ENCODE results near the gene PARVA. TPM values are rescaled to one million over a fixed set of nuclear protein-coding genes. Genes with fewer than 3 reads are reported as not detected.

PARVA gene
- total RNA-seq, 1 donor from 2014 or later, result 170 TPM

DNA sequence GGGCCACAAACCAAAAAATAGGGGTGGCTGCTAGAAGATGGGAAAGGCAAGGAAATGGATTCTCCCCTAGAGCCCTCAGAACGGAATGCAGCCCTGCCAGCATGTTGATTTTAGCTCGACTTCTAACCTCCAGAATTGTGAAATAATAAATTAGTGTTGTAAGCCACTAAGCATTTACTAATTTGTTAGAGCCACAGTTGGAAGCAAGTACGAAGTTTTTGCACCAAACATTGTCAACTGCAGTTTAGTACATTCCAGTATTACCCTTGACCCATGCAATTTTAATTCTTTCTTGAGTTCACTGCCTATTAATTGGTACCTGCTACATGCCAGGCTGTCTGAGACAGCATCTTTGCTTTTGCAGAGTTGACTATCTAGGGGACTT, 32.2 kb downstream of the PARVA start:
- Mint-ChIP-seq H3K4me3 (ENCODE audit: unreplicated experiment) (no peak overlapping the region), H3K4me1 (ENCODE audit: low read depth) (peaks cover 74% of the 10 kb centered on the region), H3K27ac (ENCODE audit: unreplicated experiment) (peak overlapping the region; percentile 37), H3K9me3 (ENCODE audit: low read depth) (no peaks in the 10 kb centered on the region), H3K27me3 (ENCODE audit: low read depth) (no peaks in the 10 kb centered on the region), H3K36me3 (ENCODE audit: low read depth) (peaks cover 1% of the 10 kb centered on the region)
- TF ChIP-seq, protein P1, sequence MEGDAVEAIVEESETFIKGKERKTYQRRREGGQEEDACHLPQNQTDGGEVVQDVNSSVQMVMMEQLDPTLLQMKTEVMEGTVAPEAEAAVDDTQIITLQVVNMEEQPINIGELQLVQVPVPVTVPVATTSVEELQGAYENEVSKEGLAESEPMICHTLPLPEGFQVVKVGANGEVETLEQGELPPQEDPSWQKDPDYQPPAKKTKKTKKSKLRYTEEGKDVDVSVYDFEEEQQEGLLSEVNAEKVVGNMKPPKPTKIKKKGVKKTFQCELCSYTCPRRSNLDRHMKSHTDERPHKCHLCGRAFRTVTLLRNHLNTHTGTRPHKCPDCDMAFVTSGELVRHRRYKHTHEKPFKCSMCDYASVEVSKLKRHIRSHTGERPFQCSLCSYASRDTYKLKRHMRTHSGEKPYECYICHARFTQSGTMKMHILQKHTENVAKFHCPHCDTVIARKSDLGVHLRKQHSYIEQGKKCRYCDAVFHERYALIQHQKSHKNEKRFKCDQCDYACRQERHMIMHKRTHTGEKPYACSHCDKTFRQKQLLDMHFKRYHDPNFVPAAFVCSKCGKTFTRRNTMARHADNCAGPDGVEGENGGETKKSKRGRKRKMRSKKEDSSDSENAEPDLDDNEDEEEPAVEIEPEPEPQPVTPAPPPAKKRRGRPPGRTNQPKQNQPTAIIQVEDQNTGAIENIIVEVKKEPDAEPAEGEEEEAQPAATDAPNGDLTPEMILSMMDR (IDR thresholded peaks at IDR 0.05), result no peak
- no peak for DNase-seq (ENCODE audit: low spot score)

DNA sequence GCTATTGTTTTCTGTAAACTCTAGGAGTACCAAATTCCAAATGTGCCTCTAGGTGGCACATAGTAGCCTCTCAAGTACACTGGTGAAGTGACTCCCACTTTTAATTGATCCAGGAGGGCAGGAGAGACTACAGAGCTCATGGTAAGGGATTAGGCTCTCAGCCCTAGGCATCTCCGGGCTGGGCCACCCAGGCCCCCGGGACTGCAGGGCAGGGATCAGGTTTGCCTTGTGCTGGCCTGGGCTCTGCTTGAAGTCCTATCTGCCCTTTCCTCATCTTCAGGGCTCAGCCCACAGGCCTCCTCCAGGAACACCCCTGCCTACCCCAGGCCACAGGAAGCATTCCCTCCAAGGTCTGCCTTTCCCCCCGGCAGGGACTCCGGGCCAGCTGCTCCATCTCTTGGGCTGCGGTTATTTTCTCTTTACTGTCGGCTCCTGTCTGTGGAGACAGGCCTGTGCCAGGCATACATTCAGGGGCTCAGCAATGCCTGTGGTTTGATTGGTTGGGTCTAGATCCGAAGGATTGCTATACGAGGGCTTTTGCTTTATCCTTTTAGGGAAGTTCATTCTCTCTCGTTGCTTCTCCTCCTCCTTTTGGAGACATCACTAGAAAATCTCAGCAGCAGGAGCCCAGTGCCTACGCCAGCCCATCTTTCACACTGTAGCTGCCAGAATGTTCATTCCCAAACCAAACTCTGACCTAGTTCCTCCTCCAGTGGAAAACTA, 32.8 kb downstream of the PARVA start:
- no peaks in the 10 kb centered on the region for H3K9me3 Mint-ChIP-seq (ENCODE audit: low read depth)
- no peak for DNase-seq (ENCODE audit: low spot score)
- peaks cover 1% of the 10 kb centered on the region for H3K36me3 Mint-ChIP-seq (ENCODE audit: low read depth)
- peak overlapping the region; percentile 38 for H3K4me3 Mint-ChIP-seq (ENCODE audit: unreplicated experiment)
- TF ChIP-seq, protein P1 (IDR thresholded peaks at IDR 0.05), result peak; percentile 74
- H3K27me3 Mint-ChIP-seq (ENCODE audit: low read depth), result no peaks in the 10 kb centered on the region
- H3K27ac Mint-ChIP-seq (ENCODE audit: unreplicated experiment), result peak overlapping the region; percentile 90
- peaks cover 73% of the 10 kb centered on the region for H3K4me1 Mint-ChIP-seq (ENCODE audit: low read depth)

DNA sequence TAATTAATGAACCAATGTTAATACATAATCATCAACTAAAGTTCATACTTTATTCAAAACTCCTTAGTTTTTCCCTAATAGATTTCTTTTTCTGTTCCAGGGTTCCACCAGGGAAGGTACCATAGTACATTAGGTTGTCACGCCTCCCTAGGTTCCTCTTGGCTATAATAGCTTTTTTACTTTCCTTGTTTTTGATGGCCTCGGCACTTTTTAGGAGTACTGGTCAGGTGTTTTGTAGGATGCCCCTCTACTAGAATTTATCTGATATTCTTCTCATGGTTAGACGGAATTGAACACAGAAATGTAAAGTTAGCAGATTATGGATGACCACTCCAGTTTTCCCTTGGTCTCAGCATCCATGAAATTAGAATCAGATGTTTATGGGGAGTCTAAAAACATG, 34.0 kb downstream of the PARVA start:
- no peak for DNase-seq (ENCODE audit: low spot score)
- H3K9me3 Mint-ChIP-seq (ENCODE audit: low read depth), result no peaks in the 10 kb centered on the region
- TF ChIP-seq, protein P1 (IDR thresholded peaks at IDR 0.05), result no peak
- no peaks in the 10 kb centered on the region for H3K36me3 Mint-ChIP-seq (ENCODE audit: low read depth)
- H3K27ac Mint-ChIP-seq (ENCODE audit: unreplicated experiment), result peak overlapping the region; percentile 96
- no peaks in the 10 kb centered on the region for H3K27me3 Mint-ChIP-seq (ENCODE audit: low read depth)
- H3K4me3 Mint-ChIP-seq (ENCODE audit: unreplicated experiment), result no peak overlapping the region
- H3K4me1 Mint-ChIP-seq (ENCODE audit: low read depth), result peaks cover 83% of the 10 kb centered on the region

DNA sequence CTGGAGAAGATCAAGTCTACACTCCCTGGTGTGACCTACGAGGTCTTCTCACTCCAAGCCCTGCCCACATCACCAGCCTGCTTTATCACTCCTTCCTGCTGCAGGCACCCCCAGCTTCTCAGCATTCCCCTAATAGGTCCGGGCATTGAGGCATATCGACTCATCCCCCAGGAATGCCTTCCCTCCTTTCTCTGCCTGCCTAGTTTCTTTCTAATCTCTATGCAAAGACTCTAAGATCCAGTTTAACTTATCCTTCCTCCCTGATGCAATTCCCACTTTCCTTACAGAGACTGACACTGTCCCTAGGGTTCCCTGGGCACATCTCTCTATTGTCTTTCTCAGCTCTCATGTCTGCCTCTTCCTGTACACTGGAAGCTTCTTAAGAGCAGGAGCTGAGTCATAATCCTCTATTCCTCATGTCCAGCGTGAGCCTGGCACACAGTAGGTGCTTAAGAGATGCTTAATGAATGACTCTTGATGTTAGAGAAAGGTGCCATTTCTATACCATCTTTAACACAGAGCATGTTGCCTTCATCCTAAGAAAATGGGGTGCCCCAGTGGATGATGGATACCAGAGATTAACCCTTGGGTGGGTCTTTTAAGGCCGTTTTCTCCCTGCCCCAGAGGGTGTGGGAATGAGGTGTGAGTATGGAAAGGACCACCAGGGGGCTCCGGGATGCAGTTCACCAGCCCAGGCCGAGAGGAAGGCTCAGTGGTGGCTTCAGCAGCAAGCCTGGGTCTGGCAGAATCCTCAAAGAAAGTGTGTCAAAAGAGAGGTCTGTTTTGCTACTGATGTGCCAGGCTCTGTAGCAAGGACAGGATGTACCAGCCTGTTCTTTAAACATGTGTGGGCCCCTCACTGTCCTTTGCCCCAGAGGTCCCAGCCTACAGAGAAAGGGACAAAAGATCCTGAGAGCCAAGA, 34.7 kb downstream of the PARVA start:
- peak overlapping the region; percentile 96 for H3K27ac Mint-ChIP-seq (ENCODE audit: unreplicated experiment)
- H3K4me1 Mint-ChIP-seq (ENCODE audit: low read depth), result peaks cover 89% of the 10 kb centered on the region
- no peaks in the 10 kb centered on the region for H3K9me3 Mint-ChIP-seq (ENCODE audit: low read depth)
- no peak overlapping the region for H3K4me3 Mint-ChIP-seq (ENCODE audit: unreplicated experiment)
- TF ChIP-seq, protein P1 (IDR thresholded peaks at IDR 0.05), result peak; percentile 93
- H3K36me3 Mint-ChIP-seq (ENCODE audit: low read depth), result no peaks in the 10 kb centered on the region
- no peaks in the 10 kb centered on the region for H3K27me3 Mint-ChIP-seq (ENCODE audit: low read depth)
- DNase-seq (ENCODE audit: low spot score), result no peak

Measured in chondrocyte (in vitro differentiated cells).